H9 (cell line): ENCODE data around the gene OR2T1. TPM values are rescaled to one million over a fixed set of nuclear protein-coding genes. Genes with fewer than 3 reads are reported as not detected.
"Not testable (repeated sequence)": the region's sequence is repeated elsewhere in the genome, so short reads cannot be mapped to it uniquely, and the experiment has no call there.

Source experiments
- DNase-seq: peaks from one replicate; pipeline ENCODE4 v3.0.0-alpha.2; 2017
- H2AFZ ChIP-seq: one replicate; pipeline ENCODE4 v1.6.1; 2013; ENCODE audit warnings: mild to moderate bottlenecking, low read length, control low read depth, moderate library complexity
- H2AK5ac ChIP-seq: 2 replicates; pipeline ENCODE4 v1.6.1; 2013; ENCODE audit warnings: low read length, control low read depth, mixed read lengths; ENCODE audit not compliant: insufficient read length
- H2BK120ac ChIP-seq: one replicate; pipeline ENCODE4 v1.6.1; 2013; ENCODE audit warnings: low read depth, mild to moderate bottlenecking, low read length, control low read depth, inconsistent platforms; ENCODE audit not compliant: poor library complexity, severe bottlenecking
- H2BK12ac ChIP-seq: 2 replicates; pipeline ENCODE4 v1.6.1; 2013; ENCODE audit warnings: low read length, control low read depth, mixed read lengths, low read depth; ENCODE audit not compliant: insufficient read length
- H2BK15ac ChIP-seq: 2 replicates; pipeline ENCODE4 v1.6.1; 2013; ENCODE audit warnings: low read depth, low read length, control low read depth
- H2BK20ac ChIP-seq: one replicate; pipeline ENCODE4 v1.6.1; 2013; ENCODE audit warnings: low read depth, mild to moderate bottlenecking, low read length, control low read depth, inconsistent platforms; ENCODE audit not compliant: poor library complexity, severe bottlenecking
- H2BK5ac ChIP-seq: 2 replicates; pipeline ENCODE4 v1.6.1; 2013; ENCODE audit warnings: low read length, control low read depth, mixed read lengths; ENCODE audit not compliant: insufficient read length
- H3K14ac ChIP-seq: 2 replicates; pipeline ENCODE4 v1.6.1; 2013; ENCODE audit warnings: low read length, control low read depth; ENCODE audit not compliant: insufficient read depth
- H3K18ac ChIP-seq: 2 replicates; pipeline ENCODE4 v1.6.1; 2013; ENCODE audit warnings: low read depth, mild to moderate bottlenecking, mixed read lengths, low read length, control low read depth; ENCODE audit not compliant: insufficient read length
- H3K23ac ChIP-seq: 2 replicates; pipeline ENCODE4 v1.6.1; 2013; ENCODE audit warnings: low read length, control low read depth, mixed read lengths, low read depth; ENCODE audit not compliant: insufficient read length
- H3K23me2 ChIP-seq: 2 replicates; pipeline ENCODE4 v1.6.1; 2013; ENCODE audit warnings: low read depth, mild to moderate bottlenecking, mixed read lengths, low read length, control low read depth; ENCODE audit not compliant: insufficient read length, poor library complexity, severe bottlenecking
- H3K27ac ChIP-seq: 2 replicates; pipeline ENCODE4 v1.5.1; 2013; ENCODE audit warnings: low read length, control low read depth, mixed read lengths, low read depth; ENCODE audit not compliant: insufficient read length
- H3K27me3 ChIP-seq: 2 replicates; pipeline ENCODE4 v1.6.1; 2013; ENCODE audit warnings: low read length, control low read depth, inconsistent platforms; ENCODE audit not compliant: insufficient read depth
- H3K4ac ChIP-seq: 2 replicates; pipeline ENCODE4 v1.6.1; 2013; ENCODE audit warnings: low read depth, mild to moderate bottlenecking, control low read depth, inconsistent platforms, low read length, moderate library complexity
- H3K4me1 ChIP-seq: 2 replicates; pipeline ENCODE4 v1.6.1; 2013; ENCODE audit warnings: low read length, control low read depth, inconsistent platforms; ENCODE audit not compliant: insufficient read depth
- H3K4me2 ChIP-seq: 2 replicates; pipeline ENCODE4 v1.6.1; 2013; ENCODE audit warnings: low read length, control low read depth, mixed read lengths; ENCODE audit not compliant: insufficient read length, insufficient read depth
- H3K56ac ChIP-seq: 2 replicates; pipeline ENCODE4 v1.6.1; 2013; ENCODE audit warnings: low read depth, mild to moderate bottlenecking, mixed read lengths, low read length, control low read depth; ENCODE audit not compliant: insufficient read length
- H3K79me1 ChIP-seq: 2 replicates; pipeline ENCODE4 v1.6.1; 2013; ENCODE audit warnings: low read depth, mild to moderate bottlenecking, moderate library complexity, low read length, control low read depth, inconsistent platforms; ENCODE audit not compliant: insufficient read depth, poor library complexity, severe bottlenecking
- H3K79me2 ChIP-seq: 2 replicates; pipeline ENCODE4 v1.6.1; 2013; ENCODE audit warnings: low read length, control low read depth, inconsistent platforms; ENCODE audit not compliant: insufficient read depth
- H3K9ac ChIP-seq: 2 replicates; pipeline ENCODE4 v1.6.1; 2013; ENCODE audit warnings: low read length, control low read depth, mixed read lengths; ENCODE audit not compliant: insufficient read length; ENCODE audit errors: extremely low read depth
- H3K9me3 ChIP-seq: one replicate; pipeline ENCODE4 v1.6.1; 2013; ENCODE audit warnings: low read depth, low read length, inconsistent platforms; ENCODE audit not compliant: control insufficient read depth
- H3T11ph ChIP-seq: one replicate; pipeline ENCODE4 v1.6.1; 2013; ENCODE audit warnings: mild to moderate bottlenecking, low read length, control low read depth, inconsistent platforms
- H4K20me1 ChIP-seq: one replicate; pipeline ENCODE4 v1.6.1; 2013; ENCODE audit not compliant: control insufficient read depth, insufficient read length, insufficient read depth
- H4K5ac ChIP-seq: 2 replicates; pipeline ENCODE4 v1.6.1; 2013; ENCODE audit warnings: low read depth, mild to moderate bottlenecking, mixed read lengths, low read length, control low read depth; ENCODE audit not compliant: insufficient read length
- H4K8ac ChIP-seq: replicated peaks from 2 replicates; pipeline ENCODE4 v1.6.1; 2013; ENCODE audit warnings: low read length, control low read depth, mixed read lengths, low read depth; ENCODE audit not compliant: insufficient read length
- H4K91ac ChIP-seq: 2 replicates; pipeline ENCODE4 v1.6.1; 2013; ENCODE audit warnings: low read depth, mild to moderate bottlenecking, moderate library complexity, mixed read lengths, low read length, control low read depth; ENCODE audit not compliant: insufficient read length
- H3K27ac Mint-ChIP-seq, 3 experiments: 2 replicates in 2 of 3; 3 replicates in 1 of 3; pipeline ENCODE4 v1.8.0; 2020 to 2021; ENCODE audit warnings: mixed read lengths in 3 of 3, mild to moderate bottlenecking in 1 of 3, moderate library complexity in 1 of 3
- H3K27me3 Mint-ChIP-seq: 2 replicates; pipeline ENCODE4 v1.8.0; 2021; ENCODE audit warnings: low read depth, mild to moderate bottlenecking, moderate library complexity, mixed read lengths
- H3K36me3 Mint-ChIP-seq, 3 experiments: 2 replicates in 2 of 3; 3 replicates in 1 of 3; pipeline ENCODE4 v1.8.0; 2020 to 2021; ENCODE audit warnings: low read depth in 3 of 3, mixed read lengths in 3 of 3; ENCODE audit not compliant: insufficient read depth in 1 of 3
- H3K4me1 Mint-ChIP-seq, 2 experiments: 2 replicates each; pipeline ENCODE4 v1.8.0; 2020; ENCODE audit warnings: mixed read lengths in 2 of 2
- H3K4me3 Mint-ChIP-seq, 2 experiments: 2 replicates in 1 of 2; 3 replicates in 1 of 2; pipeline ENCODE4 v1.8.0; 2020 to 2021; ENCODE audit warnings: mild to moderate bottlenecking in 2 of 2, mixed read lengths in 2 of 2, moderate library complexity in 1 of 2
- H3K9me3 Mint-ChIP-seq, 2 experiments: 2 replicates in 1 of 2; 3 replicates in 1 of 2; pipeline ENCODE4 v1.8.0; 2020; ENCODE audit warnings: mild to moderate bottlenecking in 2 of 2, mixed read lengths in 2 of 2, moderate library complexity in 1 of 2
- CTCF ChIP-seq: fragments of 200-600 bp; sonication (generic); conservative IDR thresholded peaks from 3 replicates; pipeline ENCODE4 v1.8.0; 2021; ENCODE audit warnings: antibody characterized with exemption, mild to moderate bottlenecking
- WGBS: extraction: QIAGEN DNeasy Blood & Tissue Kit; methylation state at CpG from one replicate; pipeline ENCODE4 v1.1.7; 2013; ENCODE audit warnings: missing lambda C conversion rate, low lambda C conversion rate, mixed read lengths; ENCODE audit not compliant: insufficient read length; ENCODE audit errors: extremely low coverage; 5-methylcytosine and 5-hydroxymethylcytosine counted together
- total RNA-seq: library from RNA; stranded (reverse); gene quantifications from 2 replicates; pipeline ENCODE4 v1.2.1, GENCODE V29; 2021

The OR2T1 gene
- total RNA-seq, 1 experiment from 2014 or later: not detected

- Histone ChIP-seq H3K14ac (no peak overlapping the region), H4K91ac (no peak overlapping the region), H2BK120ac (no peak overlapping the region), H3K23ac (no peak overlapping the region), H3T11ph (no peak overlapping the region), H2BK20ac (no peak overlapping the region), H3K79me1 (no peaks in the 10 kb centered on the region), H3K27ac (no peak overlapping the region), H3K23me2 (no peaks in the 10 kb centered on the region), H2AK5ac (no peak overlapping the region), H4K5ac (no peak overlapping the region), H3K4me2 (no peak overlapping the region), H2AFZ (no peak overlapping the region), H3K4me1 (no peaks in the 10 kb centered on the region), H2BK15ac (no peak overlapping the region), H2BK5ac (no peak overlapping the region), H3K18ac (no peak overlapping the region), H3K9me3 (peaks cover 48% of the 10 kb centered on the region), H3K9ac (no peak overlapping the region), H3K56ac (no peak overlapping the region), H4K8ac (no peak overlapping the region), H4K20me1 (no peaks in the 10 kb centered on the region), H3K4ac (no peak overlapping the region), H3K79me2 (no peaks in the 10 kb centered on the region), H2BK12ac (no peak overlapping the region), H3K27me3 (no peaks in the 10 kb centered on the region)
- no peak overlapping the region for H3K27ac Mint-ChIP-seq
- WGBS: no CpG with 5 or more reads among the region's 1 CpG
- DNase-seq: no peak
- H3K4me1 Mint-ChIP-seq: no peaks in the 10 kb centered on the region
- no peak overlapping the region for H3K4me3 Mint-ChIP-seq
- TF ChIP-seq CTCF: no peak
- H3K9me3 Mint-ChIP-seq: peaks cover 80 to 82% of the 10 kb centered on the region in 2 experiments
- H3K27me3 Mint-ChIP-seq: peaks cover 4% of the 10 kb centered on the region; the same call in 1 of the 2 replicates
- H3K36me3 Mint-ChIP-seq: peaks cover 5 to 21% (median 6%) of the 10 kb centered on the region in 3 experiments; a peak in 4 of 7 replicates
Measured at GRCh38 chr1:248421384-248421783, 18.5 kb downstream of the OR2T1 start.

- H4K20me1 ChIP-seq, H2AFZ ChIP-seq, H3K23me2 ChIP-seq, H3K27ac Mint-ChIP-seq, H3K23ac ChIP-seq, H3K79me2 ChIP-seq, H3K14ac ChIP-seq, H3K18ac ChIP-seq, H2BK5ac ChIP-seq, H3K27me3 Mint-ChIP-seq, H2BK15ac ChIP-seq, H4K5ac ChIP-seq, H2BK12ac ChIP-seq, H3K4me1 ChIP-seq, H3T11ph ChIP-seq, H2AK5ac ChIP-seq, H3K79me1 ChIP-seq, H4K8ac ChIP-seq, H3K4me1 Mint-ChIP-seq, H3K9ac ChIP-seq, H3K4me2 ChIP-seq, H2BK120ac ChIP-seq, H3K4ac ChIP-seq, H2BK20ac ChIP-seq, H3K27ac ChIP-seq, H3K56ac ChIP-seq, H3K4me3 Mint-ChIP-seq, H4K91ac ChIP-seq, H3K27me3 ChIP-seq, DNase-seq: not testable (repeated sequence)
- peaks cover 76 to 78% of the 10 kb centered on the region in 2 experiments for H3K9me3 Mint-ChIP-seq
- WGBS: no CpG with 5 or more reads among the region's 3 CpGs
- peaks cover 0 to 26% (median 7%) of the 10 kb centered on the region in 3 experiments; a peak in 6 of 7 replicates for H3K36me3 Mint-ChIP-seq
- H3K9me3 ChIP-seq: peaks cover 38% of the 10 kb centered on the region
Measured at GRCh38 chr1:248427526-248428191, 24.8 kb downstream of the OR2T1 start.
